Thyroid gland (tissue), 4 donors: ENCODE data around the gene ROBO2.

Experiments
- POLR2A ChIP-seq, 2 donors: fragments of 450-650 bp; IDR thresholded peaks; one replicate each; pipeline ENCODE4 v1.6.1; 2017; ENCODE audit warnings: antibody characterized with exemption in 2 of 2, mild to moderate bottlenecking in 2 of 2, moderate library complexity in 1 of 2
- TF ChIP-seq, protein P1 (sequence below), 6 experiments: fragments of 200-600 bp in 3 of 6; fragments of 450-650 bp in 3 of 6; sonication (generic) in 3 of 6; IDR thresholded peaks; one replicate each; pipeline ENCODE4 v1.5.1; 2016 to 2019; ENCODE audit warnings: antibody characterized with exemption in 6 of 6, mild to moderate bottlenecking in 2 of 6, inconsistent platforms in 1 of 6, moderate library complexity in 1 of 6

DNA sequence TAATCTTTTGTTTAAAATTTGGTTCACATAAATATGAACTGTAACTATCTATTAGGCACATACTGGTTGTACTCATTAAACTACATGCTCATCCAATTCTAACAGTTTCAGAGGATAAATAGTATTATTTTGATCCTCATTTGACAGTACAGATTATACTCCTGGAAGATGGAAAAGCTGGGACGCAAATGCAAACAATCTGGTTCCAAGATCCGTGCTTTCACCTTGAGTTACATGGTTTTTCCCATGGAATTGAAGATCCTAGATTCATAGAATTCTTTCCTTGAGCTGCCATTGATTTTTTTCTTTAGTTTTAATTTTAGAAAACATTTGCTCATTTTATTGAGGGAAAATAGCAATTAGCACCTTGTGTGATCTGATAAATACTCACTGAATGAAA is 285.8 kb downstream of the ROBO2 start:
- TF ChIP-seq, protein P1, sequence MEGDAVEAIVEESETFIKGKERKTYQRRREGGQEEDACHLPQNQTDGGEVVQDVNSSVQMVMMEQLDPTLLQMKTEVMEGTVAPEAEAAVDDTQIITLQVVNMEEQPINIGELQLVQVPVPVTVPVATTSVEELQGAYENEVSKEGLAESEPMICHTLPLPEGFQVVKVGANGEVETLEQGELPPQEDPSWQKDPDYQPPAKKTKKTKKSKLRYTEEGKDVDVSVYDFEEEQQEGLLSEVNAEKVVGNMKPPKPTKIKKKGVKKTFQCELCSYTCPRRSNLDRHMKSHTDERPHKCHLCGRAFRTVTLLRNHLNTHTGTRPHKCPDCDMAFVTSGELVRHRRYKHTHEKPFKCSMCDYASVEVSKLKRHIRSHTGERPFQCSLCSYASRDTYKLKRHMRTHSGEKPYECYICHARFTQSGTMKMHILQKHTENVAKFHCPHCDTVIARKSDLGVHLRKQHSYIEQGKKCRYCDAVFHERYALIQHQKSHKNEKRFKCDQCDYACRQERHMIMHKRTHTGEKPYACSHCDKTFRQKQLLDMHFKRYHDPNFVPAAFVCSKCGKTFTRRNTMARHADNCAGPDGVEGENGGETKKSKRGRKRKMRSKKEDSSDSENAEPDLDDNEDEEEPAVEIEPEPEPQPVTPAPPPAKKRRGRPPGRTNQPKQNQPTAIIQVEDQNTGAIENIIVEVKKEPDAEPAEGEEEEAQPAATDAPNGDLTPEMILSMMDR (IDR thresholded peaks at IDR 0.05) = no peak
- no peak for TF ChIP-seq POLR2A (IDR thresholded peaks at IDR 0.05)
